NT2/D1 (cell line): ENCODE measurements around the gene CD86.

Experiments used
- SUZ12 ChIP-seq: IDR thresholded peaks from 2 replicates; pipeline ENCODE4 v1.6.1; 2011; ENCODE audit not compliant: insufficient read length, insufficient read depth; ENCODE audit errors: extremely low read depth
- YY1 ChIP-seq: IDR thresholded peaks from 2 replicates; pipeline ENCODE4 v1.6.1; 2011; ENCODE audit not compliant: insufficient read length, insufficient read depth
- ZNF274 ChIP-seq: IDR thresholded peaks from 2 replicates; pipeline ENCODE4 v1.6.1; 2011; ENCODE audit warnings: mild to moderate bottlenecking, low read depth, low read length

GRCh38 chr3:122094693-122095092, 39.5 kb downstream of the CD86 start:
- TF ChIP-seq YY1 (no peak), SUZ12 (no peak), ZNF274 (no peak)
